ENCODE measurements around the gene MTARC2. TPM values are rescaled to one million over a fixed set of nuclear protein-coding genes. Genes with fewer than 3 reads are reported as not detected.
"Not testable (repeated sequence)": the region's sequence is repeated elsewhere in the genome, so short reads cannot be mapped to it uniquely, and the experiment has no call there.

The MTARC2 gene
- total RNA-seq, 1 donor from 2014 or later: 13.8 TPM

- no peak for DNase-seq (ENCODE audit: low read depth)
- peak overlapping the region; percentile 29 for H3K4me3 ChIP-seq (ENCODE audit: low read depth, low read length)
- no peak for TF ChIP-seq CTCF (conservative IDR thresholded peaks at IDR 0.05; ENCODE audit: low read depth, low read length)
These were observed 15.5 kb upstream of the MTARC2 start for GRCh38 chr1:220732621-220733020.

GRCh38 chr1:220733086-220733601 lies 15.0 kb upstream of the MTARC2 start:
- H3K4me3 ChIP-seq (ENCODE audit: low read depth, low read length): peak overlapping the region; percentile 29
- peak; percentile 93 for TF ChIP-seq CTCF (conservative IDR thresholded peaks at IDR 0.05; ENCODE audit: low read depth, low read length)
- peak; percentile 75 for DNase-seq (ENCODE audit: low read depth)

GRCh38 chr1:220734571-220735326 lies 13.4 kb upstream of the MTARC2 start:
- peak; percentile 68 for DNase-seq (ENCODE audit: low read depth)
- peak overlapping the region; percentile 14 for H3K4me3 ChIP-seq (ENCODE audit: low read depth, low read length)
- TF ChIP-seq CTCF (conservative IDR thresholded peaks at IDR 0.05; ENCODE audit: low read depth, low read length): no peak

- DNase-seq (ENCODE audit: low read depth); H3K4me3 ChIP-seq (ENCODE audit: low read depth, low read length): not testable (repeated sequence)
These were observed 11.8 kb upstream of the MTARC2 start for GRCh38 chr1:220736283-220736682.

- no peak for DNase-seq (ENCODE audit: low read depth)
- no peak for TF ChIP-seq CTCF (conservative IDR thresholded peaks at IDR 0.05; ENCODE audit: low read depth, low read length)
- H3K4me3 ChIP-seq (ENCODE audit: low read depth, low read length): no peak overlapping the region
These were observed 6.8 kb upstream of the MTARC2 start for GRCh38 chr1:220741349-220741748.

GRCh38 chr1:220741825-220742224 lies 6.3 kb upstream of the MTARC2 start:
- TF ChIP-seq CTCF (conservative IDR thresholded peaks at IDR 0.05; ENCODE audit: low read depth, low read length): no peak
- no peak for DNase-seq (ENCODE audit: low read depth)
- no peak overlapping the region for H3K4me3 ChIP-seq (ENCODE audit: low read depth, low read length)

GRCh38 chr1:220742520-220742919 lies 5.6 kb upstream of the MTARC2 start:
- DNase-seq (ENCODE audit: low read depth): no peak
- no peak for TF ChIP-seq CTCF (conservative IDR thresholded peaks at IDR 0.05; ENCODE audit: low read depth, low read length)
- H3K4me3 ChIP-seq (ENCODE audit: low read depth, low read length): no peak overlapping the region
